Measurements from ENCODE around the gene CCDC148.

CCDC148 gene

DNA sequence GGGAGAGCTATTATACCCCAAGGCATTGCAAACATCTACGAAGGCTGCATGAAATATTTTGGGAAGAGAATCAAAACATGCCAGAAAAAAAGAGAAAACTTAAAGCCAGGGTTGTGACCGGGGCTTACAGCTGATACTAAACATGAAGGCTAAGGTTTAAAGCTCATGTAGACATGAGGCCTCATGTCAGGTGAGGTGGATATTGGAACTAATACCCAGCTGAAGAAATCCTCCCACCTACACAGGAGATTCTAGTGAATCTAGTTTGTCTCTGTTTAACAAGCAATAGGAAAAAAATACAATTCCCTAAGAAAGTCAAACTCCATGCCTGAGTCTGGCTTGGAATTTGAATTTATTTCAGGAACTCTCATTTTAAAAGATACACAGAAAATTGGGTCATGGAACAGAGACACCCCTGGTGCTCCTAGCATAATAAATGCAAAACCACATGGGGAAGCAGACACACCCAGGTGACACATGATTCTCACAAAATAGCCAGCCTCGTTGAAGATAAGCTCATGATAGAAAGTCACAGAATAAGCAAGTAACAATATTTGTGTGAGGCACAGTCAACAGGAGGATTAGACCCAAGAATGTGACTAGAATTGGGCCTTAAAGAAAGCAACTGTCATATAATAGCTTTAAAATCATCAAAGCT is 312.7 kb downstream of the CCDC148 start:
- DNase-seq: no peak

DNA sequence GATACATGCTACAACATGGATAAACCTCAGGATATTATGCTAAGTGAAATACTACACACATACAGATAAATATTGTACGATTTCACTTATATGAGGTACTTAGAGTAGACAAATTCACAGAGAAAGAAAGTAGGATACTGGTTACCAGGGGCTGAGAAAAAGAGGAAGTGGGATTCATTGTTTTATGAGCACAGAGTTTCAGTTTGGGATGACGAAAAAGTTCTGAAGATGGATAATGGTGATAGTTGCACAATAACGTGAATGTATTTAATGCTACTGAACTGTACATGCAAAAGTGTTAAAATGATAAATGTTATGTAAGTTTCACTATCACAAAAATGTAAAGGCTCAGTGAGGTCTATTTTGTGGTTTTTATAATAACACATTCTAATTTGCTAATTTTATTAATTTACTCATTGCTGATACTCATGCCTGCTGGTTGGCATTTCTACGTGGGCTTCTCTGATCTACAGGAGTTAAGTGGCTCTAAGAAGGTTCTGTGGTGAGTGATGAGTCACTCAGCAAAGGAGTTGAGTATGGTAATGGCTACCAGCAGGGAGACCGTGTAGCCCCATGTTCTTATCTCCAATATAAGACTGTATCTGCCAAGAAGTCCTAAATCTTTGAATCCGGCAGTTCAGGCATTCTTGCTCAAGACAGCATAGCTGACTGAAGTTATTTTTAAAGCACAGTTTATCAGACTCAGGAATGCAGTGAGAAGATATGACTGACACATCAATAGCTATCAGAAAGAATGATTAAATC is 313.8 kb downstream of the CCDC148 start:
- DNase-seq: no peak

DNA sequence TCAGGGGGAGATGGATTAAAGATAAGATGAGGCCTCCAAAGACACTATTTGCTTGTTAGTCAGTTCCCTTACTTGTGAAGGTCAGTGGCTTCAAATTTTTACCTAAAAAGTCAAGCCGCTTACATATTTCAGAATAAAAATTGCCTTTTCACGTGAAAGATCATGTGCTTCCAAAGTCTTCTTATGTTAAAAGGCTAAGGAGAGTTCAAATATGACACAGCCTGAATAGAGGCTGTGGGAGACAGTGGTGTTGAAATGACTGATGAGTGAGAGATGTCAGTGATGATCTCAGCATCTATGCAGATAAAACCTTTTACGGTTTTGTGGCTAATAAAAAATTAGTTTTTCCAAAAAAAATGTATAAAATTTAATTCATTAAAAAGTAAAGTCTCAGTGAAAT is 314.4 kb downstream of the CCDC148 start:
- DNase-seq: no peak

DNA sequence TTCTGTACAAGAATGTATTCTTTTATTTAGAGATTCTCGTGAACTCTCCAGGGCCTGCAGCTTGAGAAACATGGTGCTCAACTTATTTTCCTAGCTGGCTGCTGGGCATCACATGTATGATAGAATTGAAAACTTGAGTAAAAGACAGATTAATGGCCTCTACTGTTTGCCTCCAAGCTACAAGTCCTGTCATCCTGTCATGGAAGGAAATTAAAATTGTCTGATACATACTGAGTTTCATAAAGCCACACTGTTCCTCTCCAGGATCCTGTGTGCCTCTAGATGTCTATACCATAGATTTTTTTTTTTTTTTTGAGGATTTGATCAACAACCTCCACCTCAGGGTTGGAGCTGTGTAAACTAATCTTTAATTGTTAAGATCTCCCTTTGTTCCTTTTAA is 316.4 kb downstream of the CCDC148 start:
- no peak for DNase-seq

DNA sequence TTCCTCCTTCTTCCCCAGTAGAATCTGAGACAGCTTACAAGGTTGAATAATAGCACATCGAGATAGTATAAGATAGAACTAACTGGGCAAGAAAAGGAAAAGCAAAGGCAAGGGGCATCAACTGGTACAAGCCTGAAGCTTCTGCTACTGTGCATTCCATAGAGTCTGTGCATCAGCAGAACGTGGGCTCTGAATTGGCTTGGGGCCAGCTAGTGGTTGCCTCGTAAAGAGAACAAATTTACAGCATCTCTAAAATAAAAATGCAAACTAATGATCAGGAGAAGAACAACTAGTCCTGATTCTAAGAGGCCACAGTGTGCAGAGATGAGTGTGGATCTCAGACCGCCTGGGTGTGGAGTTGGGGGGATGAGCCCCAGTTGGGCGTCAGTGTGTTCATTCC is 318.3 kb downstream of the CCDC148 start:
- no peak for DNase-seq

DNA sequence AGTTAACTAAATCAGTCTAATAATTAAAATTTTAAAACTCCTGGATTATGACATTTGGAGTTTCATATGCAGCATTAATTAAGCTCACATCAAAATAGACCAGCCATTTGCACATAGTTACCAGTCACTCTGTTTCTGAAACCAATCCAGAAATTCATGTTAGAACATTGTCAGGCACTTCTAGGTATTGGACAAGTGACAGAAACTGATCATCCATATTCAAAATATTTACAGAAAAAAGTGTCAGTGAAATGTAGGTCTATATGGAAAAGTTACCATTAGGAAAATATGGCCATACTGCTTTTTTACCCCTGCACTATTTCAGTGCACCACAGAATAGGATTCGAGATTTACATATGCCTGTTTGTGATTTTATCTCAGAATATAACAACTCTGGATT is 321.5 kb downstream of the CCDC148 start:
- no peak for DNase-seq

DNA sequence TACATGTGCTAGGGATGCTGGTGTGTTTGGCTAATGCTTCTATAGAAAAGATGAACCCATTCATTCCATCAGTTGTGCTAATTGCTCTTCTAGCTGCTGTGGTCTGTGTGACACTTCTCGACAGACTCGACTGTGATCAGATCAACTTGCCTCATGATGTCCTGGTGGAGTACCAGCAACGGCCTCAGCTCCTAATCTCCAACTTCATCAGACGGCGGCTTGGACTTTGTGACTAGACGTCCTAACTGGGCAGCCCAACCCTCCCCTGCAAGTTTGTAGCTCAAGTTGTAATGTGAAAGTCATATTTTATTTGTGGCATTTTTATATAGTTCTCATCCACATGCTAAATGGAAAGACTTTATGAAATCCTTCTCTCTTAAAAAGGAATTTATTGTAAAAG is 321.9 kb downstream of the CCDC148 start:
- DNase-seq: no peak

DNA sequence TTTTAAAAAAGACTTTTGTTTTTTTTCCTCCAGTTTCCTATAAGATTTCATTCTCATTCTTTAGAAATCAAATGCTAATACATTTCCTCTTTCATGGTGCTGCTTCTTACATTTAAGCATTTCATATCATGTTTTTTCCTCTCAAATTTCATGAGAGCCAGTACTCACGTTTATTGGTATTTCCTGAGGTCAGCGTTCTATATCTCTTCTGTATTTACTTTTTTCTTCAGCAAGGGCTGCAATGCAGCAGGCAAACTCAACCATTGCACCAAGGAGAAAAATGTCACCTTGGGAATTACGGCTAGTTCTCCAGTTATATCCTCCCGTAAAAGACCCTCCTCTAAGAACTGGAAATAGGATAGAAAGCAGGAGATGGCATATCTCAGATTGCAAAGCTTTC is 322.5 kb downstream of the CCDC148 start:
- no peak for DNase-seq

DNA sequence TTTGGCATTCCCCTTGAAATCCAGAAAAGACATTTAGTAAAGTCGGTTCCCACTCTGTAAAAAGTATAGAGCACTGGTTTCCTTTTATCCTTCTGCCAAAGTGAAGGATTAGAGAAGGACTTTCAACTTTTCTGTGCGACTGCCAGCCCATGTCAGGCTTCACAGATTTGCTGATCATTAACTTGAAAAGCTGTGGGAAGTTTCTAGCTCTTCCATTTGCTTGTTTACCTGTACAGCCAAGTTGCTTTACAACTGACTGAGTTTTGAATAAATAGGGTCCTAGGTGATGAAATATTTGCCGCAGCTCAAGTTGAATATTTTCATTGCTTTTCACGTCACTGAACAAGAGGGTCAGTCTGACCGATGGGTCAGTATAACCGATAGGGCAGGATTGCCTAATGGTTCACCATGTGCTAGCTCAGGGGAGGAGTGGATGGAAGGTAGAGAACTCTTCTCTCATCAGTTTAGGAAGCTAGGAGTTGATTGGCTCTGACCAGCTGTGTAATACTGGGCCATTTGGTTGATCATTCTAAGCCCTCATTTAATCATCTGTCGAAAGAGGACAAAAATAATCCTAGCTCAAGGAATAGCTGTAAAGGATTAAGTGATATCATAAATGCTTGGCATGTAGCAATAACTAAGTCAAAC is 324.5 kb downstream of the CCDC148 start:
- DNase-seq: no peak

DNA sequence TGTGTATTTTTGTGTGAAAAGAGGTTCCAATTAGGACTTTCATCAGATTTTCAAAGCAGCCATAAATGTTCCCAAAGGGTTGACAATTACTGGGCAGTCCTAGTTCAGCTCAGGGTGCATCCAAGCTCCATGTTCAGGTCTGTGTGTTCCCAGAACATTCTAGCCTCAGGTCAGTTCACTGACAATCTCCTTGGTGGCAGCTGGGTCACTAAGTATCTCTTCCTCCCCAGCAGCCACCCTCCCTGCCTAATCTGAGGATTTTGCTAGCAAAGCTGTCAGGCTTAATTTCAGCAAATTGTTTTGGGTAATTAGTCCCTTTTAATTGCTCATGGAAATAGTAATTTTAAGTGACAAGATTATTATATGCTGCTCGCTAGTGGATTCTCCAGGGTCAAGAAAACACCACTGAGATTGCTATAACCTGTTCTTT is 325.1 kb downstream of the CCDC148 start:
- no peak for DNase-seq

DNA sequence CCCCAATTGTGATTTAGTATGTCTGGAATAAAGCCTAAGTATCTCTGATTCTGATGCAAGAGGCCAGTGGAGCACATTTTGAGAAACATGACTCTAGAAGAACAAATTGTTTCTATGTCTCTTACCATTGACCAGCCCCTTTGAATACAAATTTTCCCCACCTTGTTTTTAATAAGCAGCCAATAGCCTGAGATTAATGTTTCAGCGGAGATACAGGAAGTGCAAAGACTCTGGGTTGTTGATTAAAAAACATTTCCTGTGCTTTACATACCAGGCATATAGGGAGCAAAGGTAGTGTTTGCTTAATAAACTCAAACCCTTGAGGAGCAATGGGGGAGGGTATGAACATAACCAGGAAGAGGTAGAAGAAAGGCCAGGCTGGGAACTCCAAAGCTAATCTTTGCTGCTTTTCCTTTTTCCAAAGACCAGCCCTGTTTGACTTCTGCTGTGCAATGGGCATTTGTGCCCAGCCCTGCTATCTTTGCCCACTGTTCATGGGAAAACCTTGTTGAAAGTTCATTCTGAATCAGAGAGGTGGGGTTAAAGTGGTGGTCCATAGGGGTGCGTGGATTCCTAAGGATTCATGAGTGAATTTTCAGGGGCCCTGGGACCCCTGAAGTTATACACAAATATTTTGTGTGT is 325.6 kb downstream of the CCDC148 start:
- DNase-seq: no peak

DNA sequence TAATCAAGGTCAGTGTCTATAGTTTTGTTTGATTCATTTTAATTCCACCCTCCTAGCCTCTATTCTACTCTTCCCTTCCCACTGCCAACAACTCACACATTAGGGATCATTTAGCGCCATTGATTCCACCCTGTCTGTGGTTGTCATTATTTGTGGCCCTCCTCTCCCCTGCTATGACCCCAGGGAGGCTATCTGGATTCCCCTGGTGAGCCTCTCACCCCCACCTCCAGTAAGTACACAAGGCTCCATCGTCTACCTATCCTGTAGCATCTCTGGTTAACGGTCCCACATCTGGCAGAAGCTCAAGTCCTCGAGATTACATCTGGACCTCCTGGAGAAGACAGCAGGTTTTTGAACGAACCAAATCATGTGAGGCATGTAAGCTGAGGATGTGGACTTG is 327.5 kb downstream of the CCDC148 start:
- no peak for DNase-seq

DNA sequence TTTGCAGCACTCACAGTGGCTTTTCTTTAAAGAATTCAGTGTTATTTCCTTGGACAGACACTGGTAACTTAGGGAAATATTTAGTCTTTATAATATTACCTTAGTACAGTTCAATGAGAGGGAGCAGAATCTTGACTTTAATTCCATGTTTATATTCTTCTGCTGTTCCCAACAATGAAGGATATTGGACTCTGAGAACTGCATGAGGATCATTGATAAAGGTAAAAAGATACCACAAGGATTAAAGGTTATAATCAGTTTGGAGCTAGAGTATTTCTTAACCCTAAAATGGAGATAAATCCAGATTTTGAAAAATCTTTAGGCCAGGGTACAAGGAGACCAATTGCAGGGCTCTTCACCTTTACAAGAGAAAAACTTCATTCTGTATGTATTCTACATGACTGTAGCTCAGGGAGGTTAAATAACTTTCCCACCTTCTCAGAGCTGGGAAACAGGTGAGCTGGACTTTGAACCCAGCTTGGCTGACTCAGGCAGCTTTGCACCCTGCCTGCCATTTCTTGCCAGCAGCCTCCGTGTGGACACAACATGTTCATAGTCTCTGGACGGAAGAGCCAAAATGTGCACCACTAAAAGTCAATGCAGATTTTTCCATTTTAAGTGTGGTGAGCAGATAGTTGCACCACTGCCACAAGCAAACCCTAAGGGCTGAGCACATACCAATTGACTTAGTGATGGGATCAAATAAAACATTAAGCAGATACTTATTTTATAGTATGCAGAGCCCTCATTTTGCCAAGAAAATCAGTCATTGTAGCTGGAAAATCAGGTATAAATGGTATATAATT is 328.2 kb downstream of the CCDC148 start:
- no peak for DNase-seq

DNA sequence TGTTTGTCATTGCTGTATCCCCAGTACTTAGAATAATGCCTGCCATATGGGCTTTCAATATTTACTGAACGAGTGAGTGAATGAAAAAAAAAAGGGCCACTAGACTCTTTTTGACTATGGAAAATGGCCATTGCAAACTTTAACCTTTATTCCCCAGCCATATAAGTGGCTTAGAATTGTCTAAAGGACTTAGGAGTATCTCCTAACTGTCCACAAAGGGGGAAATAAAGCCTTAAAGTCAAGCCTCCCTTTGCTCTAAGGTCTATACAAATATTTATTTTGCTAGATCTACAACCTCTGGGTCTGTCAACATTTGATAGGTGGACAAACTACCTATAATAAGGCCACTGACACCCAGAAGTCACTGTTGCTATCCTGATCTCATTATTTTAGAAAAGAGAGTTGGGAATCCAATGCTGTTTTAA is 329.2 kb downstream of the CCDC148 start:
- no peak for DNase-seq

DNA sequence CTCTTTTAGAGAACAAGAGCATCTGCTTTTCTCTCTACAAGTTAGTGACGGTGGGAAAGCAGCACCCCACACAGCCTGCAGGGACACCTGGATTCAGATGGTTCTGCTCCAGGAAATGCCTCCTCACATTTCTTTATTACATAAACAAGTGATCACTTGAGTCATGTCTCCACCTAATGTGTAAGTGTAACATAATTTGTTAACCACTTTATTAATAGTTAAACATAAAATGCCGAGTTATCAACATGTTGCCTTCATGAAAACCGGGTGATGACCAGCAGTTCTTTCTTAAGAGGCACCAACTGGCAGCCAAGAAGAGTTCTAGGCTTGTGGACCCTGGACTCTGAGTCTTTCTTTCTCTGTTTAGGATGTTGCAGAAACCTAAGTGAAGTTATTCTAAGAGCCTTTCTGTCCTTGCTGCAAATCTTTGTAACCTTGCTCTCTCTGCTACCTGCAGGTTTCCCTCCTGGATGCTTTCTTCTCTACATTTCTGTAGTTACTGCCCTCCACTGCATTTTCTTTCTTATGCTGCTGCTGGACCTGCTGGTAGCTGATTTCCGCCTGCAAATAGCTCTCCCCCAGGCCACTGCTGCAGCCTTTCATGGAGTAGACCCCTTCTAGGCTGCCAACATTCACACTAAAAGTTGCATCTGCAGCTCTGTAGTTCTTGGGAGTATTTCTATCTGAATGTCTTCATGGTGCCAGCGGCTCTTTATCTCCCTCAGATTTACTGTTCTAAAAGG is 330.6 kb downstream of the CCDC148 start:
- no peak for DNase-seq

DNA sequence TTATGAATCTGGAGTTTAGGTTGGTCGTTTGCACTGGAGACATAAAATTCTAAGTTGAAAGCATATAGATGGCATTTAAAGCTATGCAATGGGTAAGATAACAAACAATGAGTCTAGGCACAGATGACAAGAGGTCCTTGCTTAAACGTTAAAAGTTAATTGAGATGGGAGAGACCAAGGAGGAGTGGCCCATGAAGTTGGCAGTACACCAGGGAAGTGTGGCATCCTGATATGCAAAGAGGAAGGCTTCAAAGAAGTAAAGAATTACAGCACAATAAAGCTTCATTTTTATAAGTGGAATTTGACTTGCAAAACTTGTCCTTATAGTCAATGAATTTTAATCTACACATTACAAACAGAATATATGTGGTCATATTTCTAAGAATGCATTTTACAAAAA is 331.7 kb downstream of the CCDC148 start:
- DNase-seq: no peak

Measured in activated naive CD4-positive, alpha-beta T cell treated with Interleukin-2 at 50 U/mL for 16 hours (primary cell).